Activated CD8-positive, alpha-beta T cell treated with anti-CD3 and anti-CD28 coated beads for 36 hours (primary cell): ENCODE results near the gene SPART. TPM values are rescaled to one million over a fixed set of nuclear protein-coding genes. Genes with fewer than 3 reads are reported as not detected.
"Not testable (repeated sequence)": the region's sequence is repeated elsewhere in the genome, so short reads cannot be mapped to it uniquely, and the experiment has no call there.

ENCODE experiments used
- ATAC-seq: fragments of 200-7000 bp; cut with Tn5 transposase; one replicate; pipeline ENCODE4 v1.10.0; 2021; ENCODE audit warnings: mild to moderate bottlenecking, moderate library complexity
- CTCF ChIA-PET: fragments of 350-600 bp; sonication (Branson Sonifier 250); formaldehyde crosslinking; loops from one replicate; lab custom pipeline; 2021; ENCODE audit warnings: antibody characterized with exemption; lab: Charles Lee
- POLR2A ChIA-PET: fragments of 350-600 bp; sonication (Branson Sonifier 250); formaldehyde crosslinking; loops from one replicate; lab custom pipeline; 2021; ENCODE audit warnings: antibody characterized with exemption; lab: Charles Lee
- DNase-seq: peaks from one replicate; pipeline ENCODE4 v3.0.0-alpha.2; 2020
- H3K27ac Mint-ChIP-seq: one replicate; pipeline ENCODE4 v1.8.0; 2021; ENCODE audit warnings: mild to moderate bottlenecking, mixed read lengths
- H3K27me3 Mint-ChIP-seq: one replicate; pipeline ENCODE4 v1.8.0; 2021; ENCODE audit warnings: mixed read lengths
- H3K36me3 Mint-ChIP-seq: one replicate; pipeline ENCODE4 v1.8.0; 2021; ENCODE audit warnings: low read depth, mixed read lengths
- H3K4me1 Mint-ChIP-seq: one replicate; pipeline ENCODE4 v1.8.0; 2021; ENCODE audit warnings: low read depth, mixed read lengths
- H3K4me3 Mint-ChIP-seq: one replicate; pipeline ENCODE4 v1.8.0; 2021; ENCODE audit warnings: mild to moderate bottlenecking, moderate library complexity, mixed read lengths
- H3K9me3 Mint-ChIP-seq: one replicate; pipeline ENCODE4 v1.8.0; 2021; ENCODE audit warnings: mixed read lengths
- intact Hi-C: fragments of 100-400 bp; cut with micrococcal nuclease; formaldehyde crosslinking; loops from one replicate; pipeline ENCODE4 v1.10.0; 2022
- total RNA-seq, 2 experiments: library from RNA; stranded (reverse); gene quantifications; one replicate each; pipeline ENCODE4 v1.2.3, GENCODE V29; 2021
- TF ChIP-seq, protein P1 (sequence below): fragments of 200-600 bp; IDR thresholded peaks from one replicate; pipeline ENCODE4 v1.8.0; 2022; ENCODE audit warnings: antibody characterized with exemption, mild to moderate bottlenecking

SPART gene
- total RNA-seq, 2 experiments from 2014 or later: 16.0 to 16.4 TPM

- intact Hi-C loops: no loop called here
- Mint-ChIP-seq H3K9me3 (no peaks in the 10 kb centered on the region), H3K27me3 (no peaks in the 10 kb centered on the region), H3K4me1 (peaks cover 19% of the 10 kb centered on the region), H3K4me3 (no peak overlapping the region), H3K27ac (no peak overlapping the region), H3K36me3 (peaks cover 15% of the 10 kb centered on the region)
- ChIA-PET POLR2A (interaction anchor here (1.5 kb wide), 1 partner anchor 14 kb away, joined by 5 read pairs; no protein-coding TSS in a partner anchor), CTCF (interaction anchor here (0.8 to 1.8 kb wide), 4 partner anchors 16 to 405 kb away, joined by 3 to 6 read pairs (median 4); no protein-coding TSS in a partner anchor)
- TF ChIP-seq, protein P1, sequence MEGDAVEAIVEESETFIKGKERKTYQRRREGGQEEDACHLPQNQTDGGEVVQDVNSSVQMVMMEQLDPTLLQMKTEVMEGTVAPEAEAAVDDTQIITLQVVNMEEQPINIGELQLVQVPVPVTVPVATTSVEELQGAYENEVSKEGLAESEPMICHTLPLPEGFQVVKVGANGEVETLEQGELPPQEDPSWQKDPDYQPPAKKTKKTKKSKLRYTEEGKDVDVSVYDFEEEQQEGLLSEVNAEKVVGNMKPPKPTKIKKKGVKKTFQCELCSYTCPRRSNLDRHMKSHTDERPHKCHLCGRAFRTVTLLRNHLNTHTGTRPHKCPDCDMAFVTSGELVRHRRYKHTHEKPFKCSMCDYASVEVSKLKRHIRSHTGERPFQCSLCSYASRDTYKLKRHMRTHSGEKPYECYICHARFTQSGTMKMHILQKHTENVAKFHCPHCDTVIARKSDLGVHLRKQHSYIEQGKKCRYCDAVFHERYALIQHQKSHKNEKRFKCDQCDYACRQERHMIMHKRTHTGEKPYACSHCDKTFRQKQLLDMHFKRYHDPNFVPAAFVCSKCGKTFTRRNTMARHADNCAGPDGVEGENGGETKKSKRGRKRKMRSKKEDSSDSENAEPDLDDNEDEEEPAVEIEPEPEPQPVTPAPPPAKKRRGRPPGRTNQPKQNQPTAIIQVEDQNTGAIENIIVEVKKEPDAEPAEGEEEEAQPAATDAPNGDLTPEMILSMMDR: no peak
- ATAC-seq: no peak
- no peak for DNase-seq
Observed at GRCh38 chr13:36331280-36331679, 14.9 kb downstream of the SPART start.

DNA sequence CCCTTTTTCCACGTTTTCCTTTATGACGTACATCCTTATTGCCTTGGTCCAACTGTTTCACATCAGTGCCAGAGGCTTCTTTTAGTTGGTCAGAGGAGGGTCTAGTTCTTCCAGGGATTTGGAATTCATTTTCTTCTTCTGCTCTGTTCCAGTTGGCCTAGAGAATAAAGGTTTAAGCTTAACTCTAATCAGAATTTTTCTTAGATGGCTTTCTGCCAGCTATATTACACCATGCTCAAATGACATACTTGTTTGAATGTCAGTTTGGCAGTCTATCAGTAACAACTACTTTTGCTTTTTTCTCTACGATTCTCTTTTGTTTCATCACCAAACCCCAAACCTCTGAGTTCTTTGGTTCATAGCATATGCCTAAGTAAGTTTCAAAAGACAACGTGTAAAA is 16.8 kb downstream of the SPART start:
- ChIA-PET POLR2A (no interaction called here), CTCF (interaction anchor here (1.8 kb wide), 1 partner anchor 46 kb away, joined by 6 read pairs; no protein-coding TSS in a partner anchor)

GRCh38 chr13:36328821-36329220 is 17.4 kb downstream of the SPART start:
- CTCF ChIA-PET: no interaction called here
- intact Hi-C loops: no loop called here
- peaks cover 26% of the 10 kb centered on the region for H3K36me3 Mint-ChIP-seq

More for the DNA sequence above, 16.8 kb downstream of the SPART start:
- H3K4me3 Mint-ChIP-seq: no peak overlapping the region
- H3K36me3 Mint-ChIP-seq: peaks cover 25% of the 10 kb centered on the region
- no peaks in the 10 kb centered on the region for H3K9me3 Mint-ChIP-seq
- no peaks in the 10 kb centered on the region for H3K27me3 Mint-ChIP-seq
- H3K4me1 Mint-ChIP-seq: peaks cover 10% of the 10 kb centered on the region
- TF ChIP-seq, protein P1: no peak
- DNase-seq (no peak), ATAC-seq (no peak)
- no peak overlapping the region for H3K27ac Mint-ChIP-seq
- intact Hi-C loops: no loop called here

DNA sequence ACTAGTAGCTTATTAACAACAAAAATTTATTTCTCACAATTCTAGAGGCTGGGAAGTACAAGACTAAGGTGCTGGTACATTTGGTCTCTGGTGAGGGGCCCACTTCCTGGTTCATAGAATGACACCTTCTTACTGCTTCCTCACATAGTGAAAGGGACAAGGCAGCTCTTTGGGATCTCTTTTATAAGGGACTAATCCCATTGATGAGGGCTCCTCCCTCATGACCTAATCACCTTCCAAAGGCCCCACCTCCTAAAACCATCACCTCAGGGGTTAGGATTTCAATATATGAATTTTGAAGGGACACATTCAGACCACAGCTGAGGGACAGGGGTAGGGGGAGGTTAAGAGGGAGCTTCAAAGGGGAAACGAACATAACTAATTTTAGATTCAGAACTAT is 20.3 kb downstream of the SPART start:
- POLR2A ChIA-PET: no interaction called here
- ATAC-seq (no peak), DNase-seq (no peak)
- CTCF ChIA-PET: no interaction called here
- no peaks in the 10 kb centered on the region for H3K27me3 Mint-ChIP-seq
- no peak overlapping the region for H3K27ac Mint-ChIP-seq
- TF ChIP-seq, protein P1: no peak
- H3K4me1 Mint-ChIP-seq: no peaks in the 10 kb centered on the region
- H3K9me3 Mint-ChIP-seq: no peaks in the 10 kb centered on the region
- peaks cover 26% of the 10 kb centered on the region for H3K36me3 Mint-ChIP-seq
- intact Hi-C loops: no loop called here
- H3K4me3 Mint-ChIP-seq: no peak overlapping the region

More at GRCh38 chr13:36328821-36329220, 17.4 kb downstream of the SPART start:
- TF ChIP-seq, protein P1: no peak
- DNase-seq (no peak), ATAC-seq (no peak)
- POLR2A ChIA-PET: no interaction called here
- Mint-ChIP-seq H3K27me3 (no peaks in the 10 kb centered on the region), H3K9me3 (no peaks in the 10 kb centered on the region), H3K4me1 (peaks cover 8% of the 10 kb centered on the region), H3K27ac (no peak overlapping the region), H3K4me3 (no peak overlapping the region)

DNA sequence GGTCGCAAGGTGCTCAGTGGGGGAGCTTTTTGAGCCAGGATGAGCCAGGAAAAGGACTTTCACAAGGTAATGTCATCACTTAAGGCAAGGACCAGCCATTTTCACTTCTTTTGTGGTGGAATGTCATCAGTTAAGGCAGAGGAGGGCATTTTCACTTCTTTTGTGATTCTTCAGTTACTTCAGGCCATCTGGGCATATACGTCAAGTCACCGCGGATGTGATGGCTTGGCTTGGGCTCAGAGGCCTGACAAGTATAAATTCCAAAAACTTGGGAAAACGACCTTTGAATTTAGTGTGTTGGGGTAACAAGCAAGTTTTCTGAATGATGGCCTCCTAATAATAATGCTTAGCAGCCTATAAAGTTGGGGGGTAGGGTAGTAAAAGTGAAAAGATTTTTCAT is 21.3 kb downstream of the SPART start:
- CTCF ChIA-PET, DNase-seq, intact Hi-C loops, H3K9me3 Mint-ChIP-seq, POLR2A ChIA-PET, H3K4me1 Mint-ChIP-seq, H3K27ac Mint-ChIP-seq, H3K27me3 Mint-ChIP-seq, H3K4me3 Mint-ChIP-seq, ATAC-seq: not testable (repeated sequence)
- H3K36me3 Mint-ChIP-seq: peaks cover 19% of the 10 kb centered on the region
